Activated naive CD4-positive, alpha-beta T cell treated with anti-CD3 and anti-CD28 coated beads for 36 hours (primary cell): ENCODE measurements around the gene SLC16A3. TPM values are rescaled to one million over a fixed set of nuclear protein-coding genes. Genes with fewer than 3 reads are reported as not detected.
"Not testable (repeated sequence)": the region's sequence is repeated elsewhere in the genome, so short reads cannot be mapped to it uniquely, and the experiment has no call there.

Experiments used
- CTCF ChIA-PET: fragments of 350-600 bp; sonication (Branson Sonifier 250); formaldehyde crosslinking; loops from one replicate; lab custom pipeline; 2021; ENCODE audit warnings: antibody characterized with exemption; lab: Charles Lee
- DNase-seq: peaks from one replicate; pipeline ENCODE4 v3.0.0-alpha.2; 2020
- H3K27ac Mint-ChIP-seq: one replicate; pipeline ENCODE4 v1.8.0; 2021; ENCODE audit warnings: mild to moderate bottlenecking, mixed read lengths
- H3K27me3 Mint-ChIP-seq: one replicate; pipeline ENCODE4 v1.8.0; 2021; ENCODE audit warnings: low read depth, mixed read lengths
- H3K36me3 Mint-ChIP-seq: one replicate; pipeline ENCODE4 v1.8.0; 2021; ENCODE audit warnings: low read depth, mixed read lengths
- H3K4me1 Mint-ChIP-seq: one replicate; pipeline ENCODE4 v1.8.0; 2021; ENCODE audit warnings: low read depth, mixed read lengths
- H3K4me3 Mint-ChIP-seq: one replicate; pipeline ENCODE4 v1.8.0; 2021; ENCODE audit warnings: mild to moderate bottlenecking, moderate library complexity, mixed read lengths
- H3K9me3 Mint-ChIP-seq: one replicate; pipeline ENCODE4 v1.8.0; 2021; ENCODE audit warnings: mixed read lengths
- intact Hi-C: fragments of 100-400 bp; cut with micrococcal nuclease; formaldehyde crosslinking; loops from one replicate; pipeline ENCODE4 v1.15.1; 2023
- total RNA-seq, 2 experiments: library from RNA; stranded (reverse); gene quantifications; one replicate each; pipeline ENCODE4 v1.2.3, GENCODE V29; 2021

The SLC16A3 gene
- total RNA-seq, 2 experiments from 2014 or later: 15.2 to 18.3 TPM

GRCh38 chr17:82210655-82211054, 18.2 kb upstream of the SLC16A3 start:
- H3K9me3 Mint-ChIP-seq, DNase-seq, intact Hi-C loops, H3K27ac Mint-ChIP-seq, H3K27me3 Mint-ChIP-seq, H3K4me3 Mint-ChIP-seq, H3K36me3 Mint-ChIP-seq: not testable (repeated sequence)
- peaks cover 35% of the 10 kb centered on the region for H3K4me1 Mint-ChIP-seq
- CTCF ChIA-PET: interaction anchor here (0.7 to 1.7 kb wide), 2 partner anchors 49 to 173 kb away, joined by 3 to 5 read pairs; partner anchors contain the start of gene DCXR

GRCh38 chr17:82212331-82213250, 16.3 kb upstream of the SLC16A3 start, which contains the start of gene CCDC57:
Gene CCDC57 (minus strand): TSS chr17:82212842. CDS start chr17:82201944, 10,898 bp downstream.
- Mint-ChIP-seq H3K4me1 (peaks cover 33% of the 10 kb centered on the region), H3K27me3 (no peaks in the 10 kb centered on the region), H3K4me3 (peak within 1 kb of the TSS; percentile 79), H3K27ac (peak within 1 kb of the TSS; percentile 53), H3K36me3 (no peaks in the 10 kb centered on the region), H3K9me3 (no peaks in the 10 kb centered on the region)
- intact Hi-C loops: loop anchor here (1.0 to 2.0 kb wide), 2 partner anchors 26 to 285 kb away; partner anchors contain the start of gene MAFG
- CTCF ChIA-PET: interaction anchor here (1.3 to 1.7 kb wide), 3 partner anchors 18 to 175 kb away, joined by 3 to 5 read pairs (median 3); partner anchors contain the start of genes DCXR and SECTM1
- peak; percentile 74 for DNase-seq

DNA sequence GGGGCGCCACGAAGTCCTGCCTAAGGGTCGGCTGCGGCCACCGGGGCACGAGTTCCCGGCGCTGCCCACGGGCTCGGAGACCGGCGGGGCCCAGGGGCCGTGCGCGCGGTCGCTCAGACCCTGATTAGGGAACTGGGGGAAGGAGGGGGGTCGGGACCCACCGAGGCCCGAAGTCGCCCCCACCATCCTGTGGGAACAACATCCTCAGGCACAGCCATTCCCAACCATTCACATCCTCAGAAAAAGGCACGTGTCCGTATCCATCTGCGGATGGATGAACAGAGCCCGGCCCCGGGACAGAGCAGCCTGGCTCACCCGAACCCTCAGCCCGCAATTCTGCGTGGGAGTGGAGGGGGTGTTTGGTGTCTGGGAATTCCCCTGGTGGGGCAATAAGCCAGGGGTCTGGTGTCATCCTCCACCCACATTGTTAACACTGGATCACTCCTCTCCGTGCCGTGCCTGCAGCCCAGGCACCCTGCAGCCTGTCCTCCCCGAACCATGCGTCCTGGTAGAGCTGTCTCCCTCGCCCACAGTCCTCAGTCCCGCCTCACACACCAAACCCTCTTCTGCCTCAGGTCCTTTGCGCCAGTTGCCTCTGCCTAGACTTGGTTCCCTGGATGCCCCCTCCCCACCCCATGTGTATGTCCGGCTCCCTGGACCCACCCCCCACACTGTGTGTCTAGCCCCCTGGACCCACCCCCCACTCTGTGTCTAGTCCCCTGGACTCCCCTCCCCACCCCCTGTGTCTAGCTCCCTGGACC, 15.4 kb upstream of the SLC16A3 start:
- H3K9me3 Mint-ChIP-seq: no peaks in the 10 kb centered on the region
- CTCF ChIA-PET: interaction anchor here (1.7 to 1.9 kb wide), 2 partner anchors 8 to 120 kb away, joined by 3 to 5 read pairs; partner anchors contain the start of gene SECTM1
- intact Hi-C loops: loop anchor here (2.0 kb wide), 1 partner anchor 25 kb away; no protein-coding TSS in a partner anchor
- H3K4me1 Mint-ChIP-seq: peaks cover 32% of the 10 kb centered on the region
- H3K27ac Mint-ChIP-seq: no peak overlapping the region
- no peak for DNase-seq
- no peaks in the 10 kb centered on the region for H3K36me3 Mint-ChIP-seq
- H3K27me3 Mint-ChIP-seq: no peaks in the 10 kb centered on the region
- H3K4me3 Mint-ChIP-seq: peak overlapping the region; percentile 75

DNA sequence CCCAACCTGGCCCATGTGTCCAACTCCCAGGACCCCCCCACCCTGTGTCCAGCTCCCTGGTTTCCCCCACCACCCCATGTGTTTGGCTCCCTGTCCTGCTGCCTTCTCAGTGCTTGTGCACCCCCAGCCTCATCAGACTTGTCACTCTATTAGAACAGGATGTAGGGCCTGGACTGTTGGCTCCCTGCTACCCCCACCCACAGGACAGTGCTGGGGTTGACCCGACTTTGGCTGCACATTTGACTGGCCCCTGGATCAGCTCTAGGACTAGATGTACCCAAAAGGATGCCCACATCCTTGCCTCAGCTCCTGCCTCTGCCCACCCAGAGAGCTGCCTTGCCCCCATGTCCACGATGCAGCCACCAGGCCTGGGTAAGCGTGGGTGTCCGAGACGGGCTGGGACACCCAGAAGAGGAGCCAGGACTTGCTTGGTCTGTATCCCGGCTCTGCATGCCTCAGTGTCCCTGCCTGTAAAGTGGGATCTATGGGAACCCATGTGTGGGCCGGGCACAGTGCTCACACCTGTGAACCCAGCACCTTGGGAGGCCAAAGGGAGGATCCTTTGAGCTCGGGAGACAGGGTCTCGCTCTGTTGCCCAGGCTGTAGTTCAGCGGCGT, 14.7 kb upstream of the SLC16A3 start:
- Mint-ChIP-seq H3K4me1 (peaks cover 32% of the 10 kb centered on the region), H3K9me3 (no peaks in the 10 kb centered on the region), H3K27ac (no peak overlapping the region), H3K36me3 (no peaks in the 10 kb centered on the region), H3K4me3 (peak overlapping the region; percentile 67), H3K27me3 (no peaks in the 10 kb centered on the region)
- CTCF ChIA-PET: interaction anchor here (1.9 kb wide), 1 partner anchor 8 kb away, joined by 5 read pairs; no protein-coding TSS in a partner anchor
- no peak for DNase-seq
- intact Hi-C loops: no loop called here

- intact Hi-C loops: no loop called here
- H3K9me3 Mint-ChIP-seq: no peaks in the 10 kb centered on the region
- no peak overlapping the region for H3K4me3 Mint-ChIP-seq
- no peak overlapping the region for H3K27ac Mint-ChIP-seq
- no peak for DNase-seq
- H3K27me3 Mint-ChIP-seq: no peaks in the 10 kb centered on the region
- CTCF ChIA-PET: interaction anchor here (1.9 kb wide), 1 partner anchor 10 kb away, joined by 5 read pairs; no protein-coding TSS in a partner anchor
- peaks cover 29% of the 10 kb centered on the region for H3K4me1 Mint-ChIP-seq
- no peaks in the 10 kb centered on the region for H3K36me3 Mint-ChIP-seq
These were observed 13.5 kb upstream of the SLC16A3 start for GRCh38 chr17:82215095-82215971.

GRCh38 chr17:82215972-82216300, 12.9 kb upstream of the SLC16A3 start:
- Mint-ChIP-seq H3K9me3 (no peaks in the 10 kb centered on the region), H3K27ac (no peak overlapping the region), H3K4me1 (peaks cover 29% of the 10 kb centered on the region), H3K27me3 (no peaks in the 10 kb centered on the region), H3K4me3 (no peak overlapping the region), H3K36me3 (no peaks in the 10 kb centered on the region)
- CTCF ChIA-PET: no interaction called here
- intact Hi-C loops: no loop called here
- no peak for DNase-seq

DNA sequence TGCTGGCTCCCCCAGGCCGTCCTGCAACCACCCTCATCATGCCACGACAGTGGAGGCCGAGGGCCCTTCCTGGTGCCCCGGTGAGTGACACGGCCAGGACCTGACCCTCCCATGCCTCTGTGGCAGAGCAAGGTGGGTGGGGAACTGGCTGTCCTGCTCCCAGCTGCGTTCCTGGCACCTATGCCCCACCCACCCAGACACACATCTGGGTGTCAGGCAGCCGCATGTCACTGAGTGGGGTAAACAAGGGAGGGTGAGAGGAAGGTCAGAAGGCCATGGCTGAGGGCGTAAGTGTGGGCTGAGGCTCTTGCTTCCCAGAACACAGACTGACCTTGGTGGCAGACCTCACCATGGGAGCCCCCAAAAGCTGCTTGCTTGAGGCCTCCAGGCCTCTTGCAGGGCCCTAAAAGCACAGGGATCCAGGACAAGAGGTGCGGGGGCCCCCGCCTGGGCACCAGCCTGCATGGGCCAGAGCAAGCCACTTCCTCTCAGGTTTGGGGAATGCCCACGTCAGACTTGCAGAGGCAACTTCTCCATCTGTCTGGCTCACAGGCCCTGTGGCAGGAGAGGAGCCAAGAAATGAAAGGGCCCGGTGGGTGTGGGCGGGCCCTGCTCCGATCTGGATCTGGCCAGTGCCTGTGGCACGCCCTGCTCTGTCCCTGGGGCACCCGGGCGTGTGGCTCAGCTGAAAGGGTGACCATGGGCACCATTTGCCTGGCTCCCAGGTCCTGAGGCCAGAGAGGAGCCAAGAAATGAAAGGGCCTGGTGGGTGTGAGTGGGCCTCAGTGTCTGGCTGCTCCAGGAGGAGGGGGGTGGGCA, 12.3 kb upstream of the SLC16A3 start:
- CTCF ChIA-PET: no interaction called here
- DNase-seq: peak; percentile 66
- intact Hi-C loops: no loop called here
- H3K27me3 Mint-ChIP-seq: no peaks in the 10 kb centered on the region
- H3K27ac Mint-ChIP-seq: peak overlapping the region; percentile 2
- no peaks in the 10 kb centered on the region for H3K36me3 Mint-ChIP-seq
- H3K4me1 Mint-ChIP-seq: peaks cover 28% of the 10 kb centered on the region
- no peaks in the 10 kb centered on the region for H3K9me3 Mint-ChIP-seq
- H3K4me3 Mint-ChIP-seq: no peak overlapping the region

DNA sequence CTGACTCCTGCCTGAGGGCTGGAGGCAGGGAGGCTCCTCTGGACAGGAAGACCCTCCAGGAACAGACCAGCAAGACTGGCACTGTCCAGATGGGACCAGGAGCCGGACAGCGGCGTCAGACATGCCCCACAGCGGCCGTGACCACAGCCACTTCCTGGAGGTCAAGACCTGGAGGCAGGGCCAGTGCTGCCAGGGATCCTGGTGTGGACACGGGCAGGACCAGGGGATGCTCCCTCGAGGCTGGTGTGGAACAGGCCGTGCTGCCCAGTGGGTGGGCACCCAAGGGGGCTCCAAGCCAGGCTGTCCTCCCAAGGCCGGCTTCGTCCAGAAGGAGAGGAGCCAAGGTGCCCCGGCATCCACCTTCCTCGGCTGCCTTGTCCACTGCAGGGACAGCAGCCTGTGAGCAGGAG, 11.7 kb upstream of the SLC16A3 start:
- Mint-ChIP-seq H3K27me3 (no peaks in the 10 kb centered on the region), H3K36me3 (no peaks in the 10 kb centered on the region), H3K27ac (no peak overlapping the region), H3K4me1 (peaks cover 23% of the 10 kb centered on the region), H3K4me3 (no peak overlapping the region), H3K9me3 (no peaks in the 10 kb centered on the region)
- CTCF ChIA-PET: no interaction called here
- DNase-seq: no peak
- intact Hi-C loops: no loop called here

DNA sequence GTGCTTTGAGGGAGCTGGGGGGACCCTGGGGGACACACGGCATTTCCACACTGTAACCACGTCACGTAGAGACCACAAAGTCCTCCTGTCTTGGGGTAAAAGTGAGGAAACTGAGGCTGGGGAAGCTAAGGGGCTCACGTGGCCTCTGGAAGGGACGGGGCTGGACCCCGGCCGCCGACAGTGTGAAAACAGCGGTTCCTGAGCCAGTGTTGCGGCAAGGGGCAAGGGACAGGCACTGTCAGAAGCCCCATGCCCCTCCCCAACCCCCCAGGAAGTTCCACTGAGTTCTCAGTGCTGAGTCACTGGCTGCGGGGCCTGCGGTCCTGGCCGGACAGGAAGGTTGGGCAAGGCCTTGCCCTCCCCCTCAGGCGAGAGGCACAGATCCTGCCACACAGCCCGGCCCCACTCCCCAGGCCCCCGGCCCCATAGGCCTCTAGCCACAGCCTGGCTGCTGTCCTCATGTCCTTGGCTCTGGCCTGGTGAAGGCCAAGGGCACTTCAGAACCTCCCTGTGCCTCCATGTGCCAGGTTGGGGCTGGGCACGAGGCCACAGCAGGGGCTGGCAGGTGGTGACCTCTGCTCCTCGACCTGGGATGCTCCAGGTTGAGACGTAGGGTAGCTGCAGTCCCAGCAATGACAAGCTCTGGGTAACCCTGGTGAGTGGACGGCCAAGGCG, 11.2 kb upstream of the SLC16A3 start:
- H3K27ac Mint-ChIP-seq: no peak overlapping the region
- no peaks in the 10 kb centered on the region for H3K9me3 Mint-ChIP-seq
- intact Hi-C loops: no loop called here
- H3K4me3 Mint-ChIP-seq: no peak overlapping the region
- H3K4me1 Mint-ChIP-seq: peaks cover 23% of the 10 kb centered on the region
- H3K36me3 Mint-ChIP-seq: no peaks in the 10 kb centered on the region
- CTCF ChIA-PET: no interaction called here
- DNase-seq: no peak
- no peaks in the 10 kb centered on the region for H3K27me3 Mint-ChIP-seq

DNA sequence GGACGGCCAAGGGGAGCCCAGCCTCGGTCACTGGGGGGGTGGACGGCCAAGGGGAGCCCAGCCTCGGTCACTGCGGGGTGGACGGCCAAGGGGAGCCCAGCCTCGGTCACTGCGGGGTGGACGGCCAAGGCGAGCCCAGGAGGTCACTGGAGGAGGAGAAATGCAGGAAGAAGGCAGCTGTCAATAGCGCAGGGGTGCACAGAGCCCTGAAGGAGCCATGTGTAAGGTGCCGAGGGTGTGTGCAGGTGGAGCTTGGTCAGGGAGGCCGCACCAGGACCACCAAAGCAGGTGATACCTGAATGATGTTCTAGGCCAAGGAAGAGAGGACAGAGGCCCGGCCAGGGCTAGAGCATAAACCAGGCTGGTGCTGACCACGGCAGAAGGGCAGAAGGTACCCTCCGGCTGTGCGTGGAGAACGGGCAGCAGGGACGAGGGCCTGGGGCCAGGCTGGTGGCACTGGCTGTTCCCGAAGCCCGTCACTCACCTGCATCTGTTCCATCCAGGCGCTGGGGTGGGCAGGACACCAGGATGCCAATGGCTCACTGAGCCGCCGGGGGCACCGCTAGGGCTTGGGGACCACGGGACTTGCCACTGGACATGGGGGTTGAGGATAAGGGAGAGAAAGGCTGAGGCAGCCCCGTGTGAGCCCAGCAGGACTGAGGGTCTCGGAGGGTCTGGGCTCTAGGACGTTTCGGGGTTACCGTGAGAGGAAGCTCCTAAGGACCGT, 10.3 kb upstream of the SLC16A3 start:
- Mint-ChIP-seq H3K27me3 (no peaks in the 10 kb centered on the region), H3K36me3 (no peaks in the 10 kb centered on the region), H3K4me1 (peaks cover 22% of the 10 kb centered on the region), H3K9me3 (no peaks in the 10 kb centered on the region), H3K4me3 (no peak overlapping the region), H3K27ac (no peak overlapping the region)
- intact Hi-C loops: no loop called here
- DNase-seq: no peak
- CTCF ChIA-PET: no interaction called here
